AG04450 (cell line): ENCODE measurements around the gene OR2AT4. TPM values are rescaled to one million over a fixed set of nuclear protein-coding genes. Genes with fewer than 3 reads are reported as not detected.

ENCODE experiments used
- CTCF ChIA-PET: fragments of 300-600, 350-600 bp; formaldehyde crosslinking; extraction: SDS; loops from one replicate; lab custom pipeline; 2022; ENCODE audit warnings: antibody characterized with exemption, inconsistent platforms; lab: Charles Lee
- POLR2A ChIA-PET: fragments of 350-600 bp; formaldehyde crosslinking; extraction: SDS; loops from one replicate; lab custom pipeline; 2021; ENCODE audit warnings: antibody characterized with exemption, inconsistent platforms; lab: Yijun Ruan, JAX
- DNase-seq: peaks from one replicate; pipeline ENCODE4 v3.0.0-alpha.2; 2011; ENCODE audit warnings: low read depth, low spot score
- H3K27ac ChIP-seq: one replicate; pipeline ENCODE4 v1.5.1; 2012; ENCODE audit warnings: low read depth, low read length, control low read depth
- H3K27me3 ChIP-seq: one replicate; pipeline ENCODE4 v1.6.0; 2012; ENCODE audit warnings: low read length; ENCODE audit not compliant: control insufficient read depth, insufficient read depth
- H3K4me3 ChIP-seq: 2 replicates; pipeline ENCODE4 v1.5.1; 2011; ENCODE audit warnings: mild to moderate bottlenecking, low read depth, low read length, control low read depth
- H3K9me3 ChIP-seq: 2 replicates; pipeline ENCODE4 v1.5.1; 2012; ENCODE audit warnings: low read length; ENCODE audit not compliant: control insufficient read depth, insufficient read depth
- CTCF ChIP-seq: IDR thresholded peaks from 2 replicates; pipeline ENCODE4 v1.5.1; 2011; ENCODE audit warnings: low read depth, low read length, control low read depth, inconsistent platforms
- polyA plus RNA-seq: library from polyadenylated mRNA; depleted of rRNA; stranded (reverse); fragments of >200 nt; gene quantifications from 2 replicates; pipeline ENCODE4 v1.2.3, GENCODE V29; 2011; rRNA removed

Gene OR2AT4
- polyA plus RNA-seq, 1 experiment = not detected

- no peak for DNase-seq
- H3K4me3 ChIP-seq = no peak overlapping the region
- TF ChIP-seq CTCF = no peak
- H3K27ac ChIP-seq = no peak overlapping the region
- no peaks in the 10 kb centered on the region for H3K27me3 ChIP-seq
- H3K9me3 ChIP-seq = no peaks in the 10 kb centered on the region
- POLR2A ChIA-PET = no interaction called here
- CTCF ChIA-PET = interaction anchor here (0.9 to 4.0 kb wide), 15 partner anchors 10 to 217 kb away, joined by 3 to 40 read pairs (median 10); partner anchors contain the start of gene NEU3
Measured at GRCh38 chr11:75032550-75032935, 64.1 kb downstream of the OR2AT4 start.

- H3K4me3 ChIP-seq = no peak overlapping the region
- ChIA-PET CTCF (interaction anchor here (0.8 to 4.0 kb wide), 24 partner anchors 9 to 217 kb away, joined by 3 to 40 read pairs (median 6); partner anchors contain the start of gene NEU3), POLR2A (no interaction called here)
- peak; percentile 49 for DNase-seq
- peak overlapping the region; percentile 82 for H3K27ac ChIP-seq
- no peaks in the 10 kb centered on the region for H3K27me3 ChIP-seq
- H3K9me3 ChIP-seq = no peaks in the 10 kb centered on the region
- TF ChIP-seq CTCF = peak; percentile 88
Measured at GRCh38 chr11:75031771-75032549, 64.7 kb downstream of the OR2AT4 start.

Other genes starting within 250 kb of the OR2AT4 start
- 5.6 and 7.0 TPM in 2 replicates for gene XRRA1, start 147.8 kb downstream of the OR2AT4 start, polyA plus RNA-seq
- gene SPCS2, start 147.6 kb downstream of the OR2AT4 start, polyA plus RNA-seq = 108 and 195 TPM in 2 replicates
- 5.6 and 5.7 TPM in 2 replicates for gene NEU3, start 107.9 kb downstream of the OR2AT4 start, polyA plus RNA-seq
- gene SLCO2B1, start 54.2 kb upstream of the OR2AT4 start, polyA plus RNA-seq = not detected in 2 replicates
- gene TPBGL, start 143.9 kb upstream of the OR2AT4 start, polyA plus RNA-seq = 0.02 TPM in 1 of 2 replicates, not detected in the other